Lower leg skin (tissue), 3 donors: ENCODE results near the gene FEM1B.

Experiments
- CTCF ChIP-seq, 3 donors: fragments of 450-650 bp; IDR thresholded peaks; one replicate each; pipeline ENCODE4 v1.5.1; 2016; ENCODE audit warnings: antibody characterized with exemption in 3 of 3, mild to moderate bottlenecking in 3 of 3, moderate library complexity in 2 of 3
- POLR2A ChIP-seq, 2 donors: fragments of 450-650 bp; IDR thresholded peaks; one replicate each; pipeline ENCODE4 v1.6.1; 2016 to 2017; ENCODE audit warnings: antibody characterized with exemption in 2 of 2, mild to moderate bottlenecking in 1 of 2, moderate library complexity in 1 of 2

GRCh38 chr15:68330416-68330815 lies 52.9 kb downstream of the FEM1B start:
- TF ChIP-seq CTCF (IDR thresholded peaks at IDR 0.05), result no peak
- TF ChIP-seq POLR2A (IDR thresholded peaks at IDR 0.05), result no peak
